HG03045 (cell line): Measurements from ENCODE around the gene LTBP4.

ENCODE experiments used
- ATAC-seq: cut with Tn5 transposase; IDR thresholded peaks from one replicate; pipeline ENCODE4 v1.9.1; 2021; ENCODE audit warnings: mild to moderate bottlenecking, moderate library complexity; ENCODE audit not compliant: unreplicated experiment

Gene LTBP4

DNA sequence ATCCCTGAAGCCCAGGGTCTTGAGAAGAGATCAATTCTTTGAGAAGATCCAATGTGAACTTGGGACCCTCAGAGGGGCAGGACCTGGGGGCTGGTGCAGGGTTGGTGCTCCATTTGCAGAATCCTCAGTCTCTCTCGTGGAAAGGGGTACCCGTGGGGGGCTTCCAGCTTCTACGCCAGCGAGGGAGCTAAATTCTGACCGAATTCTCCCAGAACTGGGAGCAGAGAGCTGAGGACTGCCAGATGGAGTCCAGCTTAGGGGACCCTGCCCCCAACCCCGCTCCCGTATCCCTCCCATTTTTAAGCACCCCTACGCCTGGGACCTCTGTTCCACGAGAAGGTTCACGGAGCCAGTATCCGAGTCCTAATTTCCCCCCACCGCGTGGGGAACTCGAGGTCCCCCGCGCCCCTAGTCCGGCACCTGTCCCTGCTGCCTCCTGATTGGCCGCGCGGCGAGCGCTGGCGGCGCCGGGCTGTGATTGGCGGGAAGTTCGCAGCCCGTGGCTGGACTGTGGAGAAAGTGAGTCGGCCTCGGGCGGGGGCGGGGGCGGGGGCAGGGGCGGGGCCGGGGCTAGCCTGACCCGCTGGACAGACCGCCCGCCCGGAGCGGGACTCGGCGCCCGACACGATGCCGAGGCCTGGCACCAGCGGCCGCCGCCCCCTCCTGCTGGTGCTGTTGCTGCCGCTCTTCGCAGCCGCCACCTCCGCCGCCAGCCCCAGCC, 4.4 kb upstream of the LTBP4 start:
- ATAC-seq: no peak

DNA sequence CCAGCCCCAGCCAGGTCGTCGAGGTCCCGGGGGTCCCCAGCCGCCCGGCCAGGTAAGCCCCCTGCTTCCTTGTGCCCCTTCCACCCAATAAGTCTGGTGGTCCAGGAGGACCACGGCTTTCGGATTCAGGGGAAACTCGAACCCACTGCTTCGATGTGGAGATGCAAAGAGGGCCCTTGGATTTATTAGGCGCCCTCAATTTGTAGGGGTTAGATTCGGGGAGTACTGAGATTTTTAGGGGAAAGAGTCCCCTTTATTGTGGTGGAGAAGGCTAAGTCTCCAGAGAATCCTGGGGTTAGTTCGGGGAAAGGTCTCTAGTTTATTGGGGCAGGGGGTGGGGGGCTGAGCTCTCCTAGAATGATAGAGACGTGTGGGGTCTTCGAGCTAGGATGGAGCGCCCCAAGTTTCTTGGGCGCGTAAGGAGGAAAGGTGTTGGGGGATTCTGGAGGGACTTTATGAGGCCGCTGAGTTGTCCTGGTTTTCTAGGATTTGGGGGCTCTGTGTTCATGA, 3.8 kb upstream of the LTBP4 start:
- no peak for ATAC-seq

DNA sequence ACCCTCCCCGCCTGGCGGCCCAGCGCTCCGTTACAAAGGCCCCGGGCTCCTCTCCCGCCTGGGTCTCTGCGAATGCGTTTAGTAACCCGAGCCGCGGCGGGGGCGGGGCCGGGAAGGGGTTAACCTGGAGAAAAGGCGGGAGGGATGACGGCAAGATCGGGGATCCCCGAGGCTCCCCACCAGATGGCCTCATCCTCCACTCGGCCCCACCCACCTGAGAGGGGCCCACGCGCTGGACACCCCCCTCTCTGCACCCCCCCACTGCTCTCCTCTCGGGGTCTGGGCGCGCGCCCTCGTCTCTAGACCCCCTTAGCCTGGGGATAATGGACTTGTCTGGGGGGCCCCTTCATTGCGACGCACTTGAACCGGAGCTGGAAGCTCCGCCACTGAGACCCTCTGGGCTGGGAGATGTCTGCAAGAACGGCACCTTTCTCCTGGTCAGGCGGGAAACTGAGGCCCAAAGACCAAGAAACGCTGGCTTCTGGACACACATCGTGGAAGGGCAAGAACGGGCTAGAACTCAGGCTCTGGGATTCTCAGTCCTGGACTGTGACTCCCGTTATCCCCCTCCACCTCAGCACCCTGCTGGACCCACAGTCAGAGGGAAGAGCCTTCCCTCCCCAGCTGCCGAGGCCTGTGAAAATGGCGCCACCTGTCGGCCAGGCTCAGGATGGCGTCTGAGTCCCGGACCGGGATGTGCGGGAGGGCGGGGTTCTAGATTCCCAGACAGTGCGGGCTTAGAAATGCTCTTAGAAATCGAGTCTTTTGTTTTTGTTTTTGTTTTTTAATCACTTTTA, 2.9 kb upstream of the LTBP4 start:
- no peak for ATAC-seq

DNA sequence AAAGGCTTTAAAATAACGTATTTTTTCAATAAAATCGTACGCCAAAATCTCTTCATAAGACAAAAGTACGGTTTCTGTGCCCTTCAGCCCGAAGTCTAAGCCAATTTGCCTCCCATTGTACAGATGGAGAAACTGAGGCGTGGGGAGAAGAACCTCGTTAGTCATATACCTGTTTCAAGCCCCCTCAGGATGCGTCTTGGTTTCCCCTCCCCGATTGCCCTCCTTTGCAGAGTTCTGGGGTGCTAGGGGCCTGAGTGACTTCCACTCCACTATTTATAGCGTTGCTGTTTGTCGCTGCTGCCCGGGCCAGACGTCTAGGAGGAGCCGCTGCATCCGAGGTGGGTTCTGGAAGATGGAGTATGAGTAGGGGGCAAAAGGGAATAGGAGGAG, 2.3 kb upstream of the LTBP4 start:
- ATAC-seq: no peak

DNA sequence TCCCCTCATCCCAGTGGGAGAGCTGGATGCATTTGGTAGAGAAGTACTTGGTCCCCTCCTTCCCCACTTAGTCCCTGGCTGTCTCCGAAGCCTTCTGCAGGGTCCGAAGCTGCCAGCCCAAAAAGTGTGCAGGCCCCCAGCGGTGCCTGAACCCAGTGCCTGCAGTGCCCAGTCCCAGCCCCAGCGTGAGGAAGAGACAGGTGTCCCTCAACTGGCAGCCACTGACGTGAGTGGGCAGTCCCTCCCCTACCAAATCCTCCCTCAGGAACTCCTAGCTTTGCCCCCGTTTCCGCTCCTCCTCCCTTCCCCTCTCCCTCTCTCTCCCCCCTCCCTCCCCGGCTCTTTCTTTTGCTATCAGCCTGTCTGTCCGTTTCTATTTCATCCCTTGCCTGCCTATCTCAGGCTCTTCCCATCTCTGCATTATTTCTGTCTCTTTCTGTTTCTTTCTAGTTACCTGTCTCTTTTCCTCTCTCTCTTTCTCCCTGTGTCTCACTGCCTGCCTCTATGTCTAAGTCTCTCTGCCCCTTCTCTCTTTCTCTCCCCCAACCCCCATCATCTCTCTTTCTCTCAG, 1.8 kb upstream of the LTBP4 start:
- no peak for ATAC-seq

DNA sequence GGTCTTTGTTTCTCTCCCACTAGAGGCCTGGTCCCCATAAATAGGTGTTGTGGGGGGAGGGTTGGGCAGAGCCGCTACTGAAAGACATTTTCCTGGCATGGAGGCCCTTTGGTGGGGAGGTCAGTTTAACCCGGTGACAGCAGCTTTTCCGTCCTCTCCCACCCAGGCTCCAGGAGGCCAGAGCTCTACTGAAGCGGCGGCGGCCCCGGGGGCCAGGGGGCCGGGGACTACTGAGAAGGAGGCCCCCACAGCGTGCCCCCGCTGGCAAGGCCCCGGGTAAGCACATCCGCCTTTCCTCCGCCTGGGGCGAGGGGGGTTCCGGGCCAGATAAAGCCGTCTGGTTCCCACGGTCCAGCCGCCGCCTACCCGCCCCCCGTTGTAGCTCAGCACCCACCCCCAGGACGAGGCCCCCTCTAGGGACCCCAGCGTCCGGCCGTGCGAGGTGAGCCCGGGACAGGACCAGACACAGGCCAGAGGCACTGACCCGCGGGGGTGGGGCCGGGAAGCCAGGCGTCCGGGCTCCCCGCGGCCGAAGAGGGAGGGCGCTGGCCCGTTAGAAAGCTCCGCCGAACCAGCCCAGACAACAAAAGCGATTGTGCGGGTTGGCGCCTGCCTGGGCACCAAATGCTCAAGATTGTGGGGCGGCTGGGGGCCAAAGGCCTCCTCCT, 1.1 kb upstream of the LTBP4 start:
- no peak for ATAC-seq

DNA sequence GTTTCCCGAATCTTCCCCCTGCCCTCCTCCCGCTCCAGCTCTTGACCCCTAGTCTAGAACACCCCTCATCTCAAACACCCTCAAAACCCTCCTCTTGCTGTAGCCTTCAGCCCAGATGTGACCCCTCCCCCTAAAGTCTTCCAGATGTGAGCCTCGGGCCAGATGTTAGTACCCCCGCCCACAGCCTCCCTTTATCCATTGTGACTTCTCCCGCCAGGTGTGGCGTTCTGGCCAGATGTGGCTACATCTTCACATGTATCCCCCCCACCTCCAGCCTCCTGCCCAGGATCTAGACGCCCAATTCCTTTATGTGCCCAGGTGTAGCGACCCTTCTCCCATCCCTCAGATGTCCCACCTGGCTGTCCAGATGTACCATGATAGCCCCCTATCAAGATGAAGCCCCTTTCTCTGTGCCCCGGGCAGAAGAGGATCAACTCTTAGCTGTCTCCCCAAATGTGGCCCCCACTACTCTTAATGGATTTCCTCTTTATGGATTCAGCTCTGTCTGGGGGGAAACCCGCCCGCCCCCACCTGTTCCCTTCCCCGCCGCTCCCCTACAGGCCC, 517 bp upstream of the LTBP4 start:
- ATAC-seq: no peak

DNA sequence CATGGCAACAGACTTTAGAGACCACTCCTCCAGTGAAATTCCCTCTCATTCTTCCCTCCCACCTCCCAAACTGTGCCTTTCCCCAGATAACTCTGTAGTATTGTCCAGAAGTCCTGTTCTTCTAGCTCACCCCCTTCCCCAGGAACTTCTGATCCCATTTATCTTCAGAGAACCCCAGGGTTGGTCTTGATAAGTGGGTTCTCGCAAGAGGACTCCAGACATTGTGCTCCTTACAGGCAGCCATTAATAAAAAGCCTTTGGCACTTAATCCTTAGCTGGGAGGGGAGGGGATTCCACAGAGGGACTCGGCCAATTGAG, 1.9 kb downstream of the LTBP4 start:
- ATAC-seq: no peak

DNA sequence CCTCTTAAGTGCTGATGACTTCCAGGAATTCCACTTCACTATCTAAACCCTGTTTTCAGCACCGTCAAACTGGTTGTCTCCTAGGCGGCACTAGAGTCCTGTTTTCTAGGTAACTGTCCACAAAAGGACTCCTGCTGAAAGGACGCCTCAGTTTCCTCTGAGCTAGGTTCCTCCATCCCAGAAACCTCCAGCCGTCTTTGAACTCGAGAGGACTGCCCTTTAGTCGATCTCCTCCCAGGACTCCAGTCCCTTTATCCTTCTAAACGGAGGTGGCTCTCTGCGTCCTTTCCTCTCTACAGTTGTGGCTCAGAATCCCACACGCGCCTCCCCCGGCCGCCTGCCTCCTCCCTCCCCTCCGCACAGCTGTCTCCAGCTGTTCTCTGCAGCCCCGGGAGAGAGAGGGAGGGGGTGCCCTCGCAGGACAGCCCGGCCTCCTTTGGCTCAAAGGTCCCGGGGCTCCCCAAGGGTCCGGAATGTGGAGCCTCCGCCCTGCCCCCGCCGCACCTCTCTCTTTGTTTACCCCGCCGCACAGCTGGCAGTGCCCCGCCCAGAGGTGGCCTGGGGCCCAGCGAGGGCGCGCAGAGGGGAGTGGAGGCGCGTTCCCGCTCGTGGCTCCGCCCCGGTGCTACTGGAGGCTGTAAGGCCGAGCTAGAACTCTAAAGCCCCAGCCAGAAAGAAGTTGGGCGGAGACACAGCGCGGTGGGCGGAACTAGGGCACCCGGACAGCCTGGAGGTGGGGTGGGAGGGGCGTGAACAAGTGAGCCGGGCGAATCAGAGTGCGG, 2.4 kb downstream of the LTBP4 start:
- peak; percentile 68 for ATAC-seq

DNA sequence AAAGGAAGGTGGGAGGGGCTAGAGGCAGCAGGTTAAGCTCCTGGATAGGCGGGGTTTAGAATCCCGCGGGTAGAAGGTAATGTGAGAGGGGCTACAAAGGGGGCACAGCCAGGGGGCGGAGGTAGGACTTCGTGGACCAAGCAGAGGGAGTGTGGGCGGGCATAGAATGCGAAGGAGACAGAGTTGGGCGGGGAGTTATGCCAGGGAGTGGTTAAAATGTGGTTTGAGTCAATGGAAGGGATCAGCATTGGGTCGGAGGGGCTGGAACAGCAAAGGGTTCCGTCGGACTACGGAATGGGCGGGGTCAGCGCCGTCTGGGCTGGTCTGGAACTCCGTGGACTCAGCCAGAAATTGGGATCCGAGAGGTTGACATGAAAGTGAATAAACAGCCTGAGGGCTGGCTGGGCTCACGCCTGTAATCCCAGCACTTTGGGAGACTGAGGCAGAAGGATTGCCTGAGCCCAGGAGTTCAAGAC, 3.0 kb downstream of the LTBP4 start:
- no peak for ATAC-seq

DNA sequence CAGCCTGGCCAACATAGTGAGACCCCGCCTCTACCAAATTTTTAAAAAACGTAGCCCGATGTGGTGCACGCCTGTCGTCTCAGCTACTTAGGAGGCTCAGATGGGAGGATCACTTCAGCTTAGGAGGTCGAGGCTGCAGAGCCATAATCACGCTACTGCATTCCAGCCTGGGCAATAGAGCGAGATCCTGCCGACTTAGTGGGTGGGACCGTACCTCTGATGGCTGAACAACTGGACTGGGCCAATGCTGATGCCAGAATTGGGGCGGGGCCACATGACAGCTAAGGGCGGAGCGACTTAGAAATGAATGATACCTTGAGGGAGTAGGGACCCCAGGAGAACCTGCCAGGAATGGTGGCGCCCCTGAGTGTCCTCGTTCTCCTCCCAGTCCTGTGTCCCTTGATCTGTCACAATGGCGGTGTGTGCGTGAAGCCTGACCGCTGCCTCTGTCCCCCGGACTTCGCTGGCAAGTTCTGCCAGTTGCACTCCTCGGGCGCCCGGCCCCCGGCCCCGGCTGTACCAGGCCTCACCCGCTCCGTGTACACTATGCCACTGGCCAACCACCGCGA, 3.6 kb downstream of the LTBP4 start:
- no peak for ATAC-seq

DNA sequence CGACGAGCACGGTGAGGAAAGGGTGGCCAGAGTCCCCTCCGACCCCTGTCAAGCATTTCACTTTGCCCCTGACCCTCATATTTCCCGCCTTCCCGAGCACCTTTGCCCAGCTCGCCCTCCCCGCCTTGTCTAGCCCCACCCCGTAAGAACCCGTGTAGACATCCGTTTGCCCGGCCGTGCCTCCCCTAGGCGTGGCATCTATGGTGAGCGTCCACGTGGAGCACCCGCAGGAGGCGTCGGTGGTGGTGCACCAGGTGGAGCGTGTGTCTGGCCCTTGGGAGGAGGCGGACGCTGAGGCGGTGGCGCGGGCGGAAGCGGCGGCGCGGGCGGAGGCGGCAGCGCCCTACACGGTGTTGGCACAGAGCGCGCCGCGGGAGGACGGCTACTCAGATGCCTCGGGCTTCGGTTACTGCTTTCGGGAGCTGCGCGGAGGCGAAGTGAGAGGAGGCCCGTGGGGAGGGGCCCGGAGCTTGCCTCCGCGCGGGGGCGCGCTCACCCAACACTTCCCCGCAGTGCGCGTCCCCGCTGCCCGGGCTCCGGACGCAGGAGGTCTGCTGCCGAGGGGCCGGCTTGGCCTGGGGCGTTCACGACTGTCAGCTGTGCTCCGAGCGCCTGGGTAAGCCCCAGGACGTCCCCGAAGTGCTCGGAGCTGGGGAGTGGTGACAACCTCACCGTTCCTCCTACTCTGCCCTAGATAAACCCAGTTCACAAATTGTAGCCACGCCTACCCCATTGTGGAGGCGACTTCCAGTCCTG, 4.2 kb downstream of the LTBP4 start:
- ATAC-seq: peak; percentile 28

DNA sequence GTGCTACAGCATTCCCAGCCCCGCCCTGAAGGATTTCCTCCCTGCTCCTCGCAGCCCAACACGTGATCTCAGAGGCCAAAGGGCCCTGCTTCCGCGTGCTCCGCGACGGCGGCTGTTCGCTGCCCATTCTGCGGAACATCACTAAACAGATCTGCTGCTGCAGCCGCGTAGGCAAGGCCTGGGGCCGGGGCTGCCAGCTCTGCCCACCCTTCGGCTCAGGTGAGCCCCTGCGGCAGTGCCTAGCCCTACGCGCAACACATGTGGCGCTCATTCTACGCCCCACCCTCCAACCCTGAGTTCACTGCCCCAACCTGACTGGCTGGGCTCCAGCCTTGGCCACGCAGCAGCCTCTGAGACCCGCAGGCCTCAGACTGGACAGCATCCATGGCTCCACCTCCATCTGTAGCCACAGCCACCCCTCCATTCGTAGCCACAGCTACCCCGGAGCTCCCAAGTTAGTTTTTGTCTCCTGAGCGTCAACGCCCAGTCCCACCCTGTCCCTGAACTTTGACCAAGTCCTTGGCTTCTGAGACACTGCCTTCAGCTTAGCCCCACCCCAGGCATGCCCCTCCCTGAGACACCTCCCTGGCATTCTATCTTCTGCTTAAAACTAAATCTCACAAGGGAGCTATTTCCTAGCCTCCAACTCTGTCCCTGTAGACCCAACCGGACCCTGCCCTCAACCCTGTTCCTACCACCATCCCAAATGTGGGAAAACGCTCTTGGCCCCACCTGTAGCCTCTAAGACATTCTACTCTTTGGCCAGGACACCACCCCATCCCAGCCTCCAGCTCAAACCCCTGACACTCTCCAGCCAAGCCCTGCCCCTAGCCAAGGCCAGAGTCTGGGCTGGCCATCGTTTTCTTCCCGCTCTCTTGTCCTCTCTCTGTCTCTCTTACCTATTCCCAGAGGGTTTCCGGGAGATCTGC, 6.4 kb downstream of the LTBP4 start:
- no peak for ATAC-seq

DNA sequence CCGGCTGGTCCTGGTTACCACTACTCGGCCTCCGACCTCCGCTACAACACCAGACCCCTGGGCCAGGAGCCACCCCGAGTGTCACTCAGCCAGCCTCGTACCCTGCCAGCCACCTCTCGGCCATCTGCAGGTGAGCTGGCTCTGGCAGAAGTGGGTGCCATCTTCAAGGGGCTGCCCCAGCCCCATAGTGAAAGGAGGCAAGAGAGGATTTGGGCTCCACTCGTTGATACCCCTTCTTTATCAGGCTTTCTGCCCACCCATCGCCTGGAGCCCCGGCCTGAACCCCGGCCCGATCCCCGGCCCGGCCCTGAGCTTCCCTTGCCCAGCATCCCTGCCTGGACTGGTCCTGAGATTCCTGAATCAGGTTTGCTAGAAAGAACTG, 7.1 kb downstream of the LTBP4 start:
- ATAC-seq: no peak

DNA sequence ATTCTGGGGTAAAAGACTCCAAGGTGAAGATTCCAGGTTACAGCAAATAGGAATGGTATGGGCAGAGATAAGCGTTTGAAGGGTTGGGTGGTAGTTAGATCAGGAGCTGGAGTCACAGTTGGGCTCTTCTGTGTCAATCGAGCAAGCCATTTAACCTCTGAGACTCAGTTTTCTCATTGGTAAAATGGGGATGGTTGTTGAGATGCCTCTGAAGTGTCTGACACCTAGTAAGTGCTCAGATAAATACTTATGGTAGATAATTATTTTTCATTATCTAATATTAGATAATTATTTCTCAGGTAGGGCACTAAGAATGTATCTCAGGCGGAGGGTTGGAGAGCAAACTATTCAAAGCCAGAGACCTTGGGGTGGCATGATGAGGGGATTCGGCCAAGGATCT, 7.8 kb downstream of the LTBP4 start:
- ATAC-seq: no peak

DNA sequence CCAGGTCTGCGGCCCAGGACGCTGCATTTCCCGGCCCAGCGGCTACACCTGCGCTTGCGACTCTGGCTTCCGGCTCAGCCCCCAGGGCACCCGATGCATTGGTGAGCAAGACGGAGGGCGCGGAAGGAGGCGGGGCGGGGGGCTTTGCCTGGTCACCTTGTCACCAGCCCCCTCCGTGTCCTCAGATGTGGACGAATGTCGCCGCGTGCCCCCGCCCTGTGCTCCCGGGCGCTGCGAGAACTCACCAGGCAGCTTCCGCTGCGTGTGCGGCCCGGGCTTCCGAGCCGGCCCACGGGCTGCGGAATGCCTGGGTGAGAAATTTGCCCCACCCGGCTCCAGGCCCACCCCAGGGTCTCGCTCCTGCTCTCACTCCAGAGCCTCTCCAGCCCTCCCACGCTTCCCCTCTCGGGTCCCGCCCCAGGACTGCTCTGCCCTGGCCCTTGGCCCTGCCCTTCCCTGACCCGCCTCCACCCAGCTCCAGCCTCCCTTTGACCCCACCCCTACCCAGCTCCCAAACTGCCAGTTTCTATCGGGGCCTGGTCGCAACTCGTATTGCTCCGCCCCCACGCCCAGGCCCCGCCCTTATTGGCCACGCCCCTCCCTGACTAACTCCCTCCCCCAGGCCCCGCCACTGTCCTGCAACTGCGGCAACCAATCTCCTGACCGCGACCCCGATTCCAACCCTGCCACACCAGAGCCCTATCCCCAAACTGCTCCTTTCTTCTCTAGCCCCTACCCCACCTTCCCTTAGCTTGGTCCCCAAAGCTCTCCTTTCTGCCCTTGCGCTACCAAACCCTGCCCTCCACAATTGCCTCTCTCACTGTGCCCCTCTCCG, 8.6 kb downstream of the LTBP4 start:
- ATAC-seq: peak; percentile 44

DNA sequence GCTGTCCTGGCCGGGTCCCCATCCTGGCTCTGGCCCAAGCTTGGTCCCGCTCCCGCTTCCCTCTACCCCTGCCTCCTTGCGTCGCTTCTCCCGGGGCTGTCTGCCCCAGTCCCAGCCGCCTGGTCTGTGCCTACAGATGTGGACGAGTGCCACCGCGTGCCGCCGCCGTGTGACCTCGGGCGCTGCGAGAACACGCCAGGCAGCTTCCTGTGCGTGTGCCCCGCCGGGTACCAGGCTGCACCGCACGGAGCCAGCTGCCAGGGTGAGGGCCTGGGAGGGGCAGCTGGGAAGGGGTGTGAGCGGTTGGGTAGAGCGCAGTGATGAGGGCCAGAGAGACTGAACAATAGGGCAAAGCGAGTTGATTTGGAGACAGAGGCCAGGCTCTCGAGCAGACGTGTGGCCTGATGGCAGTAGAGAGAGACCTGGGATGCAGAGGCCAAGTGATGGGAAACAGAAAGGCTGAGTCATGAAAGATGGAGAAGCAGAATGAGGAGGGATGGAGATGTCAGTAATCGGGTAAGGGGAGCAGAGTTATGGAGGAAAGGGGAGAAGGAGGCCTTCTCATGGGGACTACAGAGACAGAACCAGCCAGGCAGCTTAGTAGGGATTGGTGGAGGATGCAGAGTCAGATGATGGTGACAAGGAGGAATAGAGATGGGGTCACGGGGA, 9.4 kb downstream of the LTBP4 start:
- no peak for ATAC-seq
